Fibroblast of lung (primary cell): ENCODE data around the gene SAFB.

ENCODE experiments used
- CTCF ChIP-seq, 2 donors: IDR thresholded peaks in 1 of 2; conservative IDR thresholded peaks in 1 of 2; 1 replicate in 1 of 2; 2 replicates in 1 of 2; pipeline ENCODE4 v1.5.1; 2011 to 2012; ENCODE audit warnings: low read length in 2 of 2, control low read depth in 1 of 2, inconsistent platforms in 1 of 2, low read depth in 1 of 2, mild to moderate bottlenecking in 1 of 2
- EZH2 ChIP-seq: IDR thresholded peaks from 2 replicates; pipeline ENCODE4 v1.5.1; 2012; ENCODE audit warnings: low read length, control low read depth, mild to moderate bottlenecking; ENCODE audit errors: missing control alignments

GRCh38 chr19:5579286-5579685 lies 43.6 kb upstream of the SAFB start:
- TF ChIP-seq CTCF (conservative IDR thresholded peaks at IDR 0.05 in 1 of 2, IDR thresholded peaks at IDR 0.05 in 1 of 2; ENCODE audit: low read depth in 1 of 2, low read length in 2 of 2), result no peak
- TF ChIP-seq EZH2, result no peak
